NOMO-1 treated with dmso at 0.1 percent for 144 hours (cell line): ENCODE data around the gene CEP68.

ENCODE experiments used
- DNase-seq: peaks from one replicate; lab custom pipeline; 2025; ENCODE audit not compliant: unreplicated experiment; lab: John Stamatoyannopoulos, UW

Gene CEP68

GRCh38 chr2:65075605-65076344 lies 19.6 kb downstream of the CEP68 start:
- no peak for DNase-seq

- no peak for DNase-seq
These were observed 20.1 kb downstream of the CEP68 start for GRCh38 chr2:65076345-65076710.

- DNase-seq, result no peak
These were observed 21.7 kb downstream of the CEP68 start for GRCh38 chr2:65077898-65078297.

- DNase-seq, result no peak
These were observed 22.8 kb downstream of the CEP68 start for GRCh38 chr2:65079017-65079416.

- no peak for DNase-seq
These were observed 25.0 kb downstream of the CEP68 start for GRCh38 chr2:65081232-65081685.

GRCh38 chr2:65085148-65085547 lies 28.9 kb downstream of the CEP68 start:
- no peak for DNase-seq

- no peak for DNase-seq
These were observed 36.6 kb downstream of the CEP68 start for GRCh38 chr2:65092791-65093190.

- DNase-seq, result no peak
These were observed 37.0 kb downstream of the CEP68 start for GRCh38 chr2:65093211-65093610.

- DNase-seq, result no peak
These were observed 40.7 kb downstream of the CEP68 start for GRCh38 chr2:65096948-65097347.

- no peak for DNase-seq
These were observed 41.6 kb downstream of the CEP68 start for GRCh38 chr2:65097844-65098243.

GRCh38 chr2:65098741-65099140 lies 42.5 kb downstream of the CEP68 start:
- no peak for DNase-seq

GRCh38 chr2:65101071-65101470 lies 44.9 kb downstream of the CEP68 start:
- DNase-seq, result no peak

GRCh38 chr2:65103013-65103715 lies 46.9 kb downstream of the CEP68 start:
- DNase-seq, result no peak

GRCh38 chr2:65107530-65107929 lies 51.3 kb downstream of the CEP68 start:
- no peak for DNase-seq

- DNase-seq, result no peak
These were observed 52.6 kb downstream of the CEP68 start for GRCh38 chr2:65108780-65109179.

GRCh38 chr2:65112633-65113032 lies 56.4 kb downstream of the CEP68 start:
- DNase-seq, result no peak

- no peak for DNase-seq
These were observed 57.0 kb downstream of the CEP68 start for GRCh38 chr2:65113229-65113628.

- DNase-seq, result no peak
These were observed 57.6 kb downstream of the CEP68 start for GRCh38 chr2:65113816-65114215.

- no peak for DNase-seq
These were observed 58.7 kb downstream of the CEP68 start for GRCh38 chr2:65114921-65115320.

- DNase-seq, result no peak
These were observed 60.4 kb downstream of the CEP68 start for GRCh38 chr2:65116645-65117044.

- DNase-seq, result no peak
These were observed 64.9 kb downstream of the CEP68 start for GRCh38 chr2:65120990-65121693.

- no peak for DNase-seq
These were observed 66.1 kb downstream of the CEP68 start for GRCh38 chr2:65122313-65122712.
